CD14-positive monocyte (primary cell): Measurements from ENCODE around the gene POLR3A. TPM values are rescaled to one million over a fixed set of nuclear protein-coding genes. Genes with fewer than 3 reads are reported as not detected.

Source experiments
- DNase-seq, 3 donors: peaks; one replicate each; pipeline ENCODE4 v3.0.0-alpha.2; 2011 to 2022
- H2AFZ ChIP-seq: 2 replicates; pipeline ENCODE4 v1.6.0; 2012; ENCODE audit warnings: mild to moderate bottlenecking, low read depth, low read length, inconsistent platforms; ENCODE audit not compliant: insufficient read depth, poor library complexity, severe bottlenecking
- H3K27ac ChIP-seq, 2 donors: 1 replicate in 1 of 2; 2 replicates in 1 of 2; pipeline ENCODE4 v1.5.1; 2012 to 2013; ENCODE audit warnings: low read length in 2 of 2, control low read depth in 1 of 2, inconsistent platforms in 1 of 2, low read depth in 1 of 2, mild to moderate bottlenecking in 1 of 2
- H3K27me3 ChIP-seq, 2 donors: one replicate each; pipeline versions ENCODE4 v1.6.0 to v1.6.1; 2011 to 2013; ENCODE audit warnings: low read length in 2 of 2; ENCODE audit not compliant: control insufficient read depth in 2 of 2, insufficient read depth in 2 of 2
- H3K36me3 ChIP-seq, 2 donors: replicated peaks in 1 of 2; 1 replicate in 1 of 2; 2 replicates in 1 of 2; pipeline versions ENCODE4 v1.5.1 to v1.6.1; 2012 to 2013; ENCODE audit warnings: low read length in 2 of 2, control low read depth in 1 of 2, inconsistent platforms in 1 of 2, mild to moderate bottlenecking in 1 of 2; ENCODE audit not compliant: insufficient read depth in 2 of 2, control insufficient read depth in 1 of 2
- H3K4me1 ChIP-seq, 2 donors: 1 replicate in 1 of 2; 2 replicates in 1 of 2; pipeline versions ENCODE4 v1.5.1 to v1.6.1; 2012 to 2013; ENCODE audit warnings: low read length in 2 of 2, control low read depth in 1 of 2, inconsistent platforms in 1 of 2, mild to moderate bottlenecking in 1 of 2, moderate library complexity in 1 of 2; ENCODE audit not compliant: insufficient read depth in 2 of 2, control insufficient read depth in 1 of 2
- H3K4me2 ChIP-seq: replicated peaks from 2 replicates; pipeline ENCODE3; 2012; ENCODE audit warnings: low read length, moderate library complexity, mild to moderate bottlenecking; ENCODE audit not compliant: poor library complexity, severe bottlenecking; ENCODE audit errors: extremely low read depth
- H3K4me3 ChIP-seq, 3 experiments: fragments of 200-600 bp in 1 of 3; sonication (generic) in 1 of 3; replicated peaks in 1 of 3; 1 replicate in 2 of 3; 2 replicates in 1 of 3; pipeline ENCODE4 v1.5.1; 2011 to 2013; ENCODE audit warnings: low read length in 3 of 3, mild to moderate bottlenecking in 3 of 3, control low read depth in 2 of 3, low read depth in 2 of 3, inconsistent platforms in 1 of 3, moderate library complexity in 1 of 3
- H3K79me2 ChIP-seq: 2 replicates; pipeline ENCODE4 v1.6.0; 2012; ENCODE audit warnings: mild to moderate bottlenecking, control low read depth, inconsistent platforms, low read length, moderate library complexity; ENCODE audit not compliant: insufficient read depth
- H3K9ac ChIP-seq: 2 replicates; pipeline ENCODE4 v1.6.0; 2017; ENCODE audit warnings: low read length, mild to moderate bottlenecking; ENCODE audit not compliant: insufficient read depth, poor library complexity, severe bottlenecking
- H3K9me3 ChIP-seq, 2 donors: replicated peaks in 1 of 2; 1 replicate in 1 of 2; 2 replicates in 1 of 2; pipeline versions ENCODE4 v1.5.1 to v1.6.1; 2012 to 2013; ENCODE audit warnings: low read length in 2 of 2, control low read depth in 1 of 2; ENCODE audit not compliant: control insufficient read depth in 1 of 2, insufficient read depth in 1 of 2
- H4K20me1 ChIP-seq: 2 replicates; pipeline ENCODE4 v1.6.0; 2012; ENCODE audit warnings: mild to moderate bottlenecking, low read length, control low read depth, moderate library complexity; ENCODE audit not compliant: insufficient read depth
- H3K27ac Mint-ChIP-seq, 7 donors: one replicate each; pipeline ENCODE4 v1.8.0; 2020; ENCODE audit warnings: mild to moderate bottlenecking in 7 of 7, mixed read lengths in 7 of 7, moderate library complexity in 6 of 7, inconsistent platforms in 2 of 7
- H3K27me3 Mint-ChIP-seq, 3 donors: one replicate each; pipeline ENCODE4 v1.8.0; 2021 to 2022; ENCODE audit warnings: low read depth in 3 of 3, mild to moderate bottlenecking in 3 of 3, mixed read lengths in 3 of 3, moderate library complexity in 3 of 3, inconsistent platforms in 1 of 3
- H3K36me3 Mint-ChIP-seq, 2 donors: one replicate each; pipeline ENCODE4 v1.8.0; 2020; ENCODE audit warnings: mixed read lengths in 2 of 2, inconsistent platforms in 1 of 2, mild to moderate bottlenecking in 1 of 2
- H3K4me1 Mint-ChIP-seq: one replicate; pipeline ENCODE4 v1.8.0; 2020; ENCODE audit warnings: mild to moderate bottlenecking, mixed read lengths
- H3K4me3 Mint-ChIP-seq, 2 donors: one replicate each; pipeline ENCODE4 v1.8.0; 2020; ENCODE audit warnings: mild to moderate bottlenecking in 2 of 2, mixed read lengths in 2 of 2, moderate library complexity in 1 of 2
- H3K9me3 Mint-ChIP-seq, 7 donors: one replicate each; pipeline ENCODE4 v1.8.0; 2020 to 2022; ENCODE audit warnings: mixed read lengths in 7 of 7, mild to moderate bottlenecking in 6 of 7, moderate library complexity in 6 of 7, inconsistent platforms in 2 of 7
- CTCF ChIP-seq: fragments of 200-600 bp; IDR thresholded peaks from one replicate; pipeline ENCODE4 v1.8.0; 2022; ENCODE audit warnings: antibody characterized with exemption, mild to moderate bottlenecking
- WGBS: methylation state at CpG from one replicate; pipeline ENCODE4 v1.1.5; 2013; ENCODE audit warnings: missing lambda C conversion rate; ENCODE audit not compliant: insufficient coverage; 5-methylcytosine and 5-hydroxymethylcytosine counted together
- intact Hi-C, 2 donors: fragments of 100-400 bp; cut with micrococcal nuclease; formaldehyde crosslinking; loops; one replicate each; pipeline versions ENCODE4 v1.15.0 to v1.15.1; 2023
- polyA plus RNA-seq, 3 donors: library from polyadenylated mRNA; depleted of rRNA in 1 of 3; unstranded in 2 of 3; stranded (reverse) in 1 of 3; fragments of 300-500 nt in 2 of 3; fragments of >200 nt in 1 of 3; fragmentation: Illumina TruSeq in 2 of 3; gene quantifications; 1 replicate in 2 of 3; 2 replicates in 1 of 3; pipeline ENCODE4 v1.2.3, GENCODE V29; 2012 to 2021

The POLR3A gene
- polyA plus RNA-seq, 3 donors = 2.7 to 5.2 (median 4.7) TPM

- Mint-ChIP-seq H3K9me3 (peaks cover 0 to 9% (median 2%) of the 10 kb centered on the region in 7 donors), H3K4me1 (no peaks in the 10 kb centered on the region), H3K27me3 (peaks cover 1 to 9% (median 9%) of the 10 kb centered on the region in 3 donors), H3K27ac (no peak overlapping the region), H3K36me3 (no peaks in the 10 kb centered on the region), H3K4me3 (no peak overlapping the region)
- WGBS = 96% methylated on average over 5 of the region's 8 CpGs
- Histone ChIP-seq H3K36me3 (no peaks in the 10 kb centered on the region), H4K20me1 (no peaks in the 10 kb centered on the region), H2AFZ (no peak overlapping the region), H3K4me1 (no peaks in the 10 kb centered on the region), H3K9me3 (peaks cover 5 to 8% of the 10 kb centered on the region in 2 donors), H3K4me3 (no peak overlapping the region), H3K79me2 (no peaks in the 10 kb centered on the region), H3K27me3 (no peaks in the 10 kb centered on the region), H3K27ac (no peak overlapping the region), H3K4me2 (no peak overlapping the region), H3K9ac (no peak overlapping the region)
- TF ChIP-seq CTCF = no peak
- no peak for DNase-seq
- intact Hi-C loops = no loop called here
These were observed 69.3 kb downstream of the POLR3A start for GRCh38 chr10:77959887-77960455.

- Histone ChIP-seq H3K36me3 (no peaks in the 10 kb centered on the region), H3K27me3 (no peaks in the 10 kb centered on the region), H3K9ac (no peak overlapping the region), H3K4me1 (no peaks in the 10 kb centered on the region), H3K4me2 (no peak overlapping the region), H3K79me2 (no peaks in the 10 kb centered on the region), H3K9me3 (peaks cover 5 to 8% of the 10 kb centered on the region in 2 donors), H2AFZ (no peak overlapping the region), H3K4me3 (no peak overlapping the region), H4K20me1 (no peaks in the 10 kb centered on the region), H3K27ac (no peak overlapping the region)
- 98% methylated on average over 4 of the region's 4 CpGs for WGBS
- DNase-seq = no peak
- no peak overlapping the region for H3K27ac Mint-ChIP-seq
- H3K36me3 Mint-ChIP-seq = no peaks in the 10 kb centered on the region
- H3K27me3 Mint-ChIP-seq = peaks cover 1 to 13% (median 9%) of the 10 kb centered on the region in 3 donors
- H3K4me3 Mint-ChIP-seq = no peak overlapping the region
- no peaks in the 10 kb centered on the region for H3K4me1 Mint-ChIP-seq
- TF ChIP-seq CTCF = no peak
- peaks cover 0 to 9% (median 0%) of the 10 kb centered on the region in 7 donors for H3K9me3 Mint-ChIP-seq
- intact Hi-C loops = no loop called here
These were observed 69.9 kb downstream of the POLR3A start for GRCh38 chr10:77959384-77959783.
